Stimulated activated CD4-positive, alpha-beta T cell treated with anti-CD3 and anti-CD28 coated beads, Interleukin-1b, Interleukin-23, amount 100 ng/mL, for 1 hour (primary cell): ENCODE data around the gene KNTC1.
"Not testable (repeated sequence)": the region's sequence is repeated elsewhere in the genome, so short reads cannot be mapped to it uniquely, and the experiment has no call there.

Experiments used
- DNase-seq, 2 donors: peaks; one replicate each; pipeline ENCODE4 v3.0.0-alpha.2; 2020; ENCODE audit warnings: low read depth in 2 of 2

KNTC1 gene, protein sequence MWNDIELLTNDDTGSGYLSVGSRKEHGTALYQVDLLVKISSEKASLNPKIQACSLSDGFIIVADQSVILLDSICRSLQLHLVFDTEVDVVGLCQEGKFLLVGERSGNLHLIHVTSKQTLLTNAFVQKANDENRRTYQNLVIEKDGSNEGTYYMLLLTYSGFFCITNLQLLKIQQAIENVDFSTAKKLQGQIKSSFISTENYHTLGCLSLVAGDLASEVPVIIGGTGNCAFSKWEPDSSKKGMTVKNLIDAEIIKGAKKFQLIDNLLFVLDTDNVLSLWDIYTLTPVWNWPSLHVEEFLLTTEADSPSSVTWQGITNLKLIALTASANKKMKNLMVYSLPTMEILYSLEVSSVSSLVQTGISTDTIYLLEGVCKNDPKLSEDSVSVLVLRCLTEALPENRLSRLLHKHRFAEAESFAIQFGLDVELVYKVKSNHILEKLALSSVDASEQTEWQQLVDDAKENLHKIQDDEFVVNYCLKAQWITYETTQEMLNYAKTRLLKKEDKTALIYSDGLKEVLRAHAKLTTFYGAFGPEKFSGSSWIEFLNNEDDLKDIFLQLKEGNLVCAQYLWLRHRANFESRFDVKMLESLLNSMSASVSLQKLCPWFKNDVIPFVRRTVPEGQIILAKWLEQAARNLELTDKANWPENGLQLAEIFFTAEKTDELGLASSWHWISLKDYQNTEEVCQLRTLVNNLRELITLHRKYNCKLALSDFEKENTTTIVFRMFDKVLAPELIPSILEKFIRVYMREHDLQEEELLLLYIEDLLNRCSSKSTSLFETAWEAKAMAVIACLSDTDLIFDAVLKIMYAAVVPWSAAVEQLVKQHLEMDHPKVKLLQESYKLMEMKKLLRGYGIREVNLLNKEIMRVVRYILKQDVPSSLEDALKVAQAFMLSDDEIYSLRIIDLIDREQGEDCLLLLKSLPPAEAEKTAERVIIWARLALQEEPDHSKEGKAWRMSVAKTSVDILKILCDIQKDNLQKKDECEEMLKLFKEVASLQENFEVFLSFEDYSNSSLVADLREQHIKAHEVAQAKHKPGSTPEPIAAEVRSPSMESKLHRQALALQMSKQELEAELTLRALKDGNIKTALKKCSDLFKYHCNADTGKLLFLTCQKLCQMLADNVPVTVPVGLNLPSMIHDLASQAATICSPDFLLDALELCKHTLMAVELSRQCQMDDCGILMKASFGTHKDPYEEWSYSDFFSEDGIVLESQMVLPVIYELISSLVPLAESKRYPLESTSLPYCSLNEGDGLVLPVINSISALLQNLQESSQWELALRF (N-terminal part only)

GRCh38 chr12:122526683-122527477 is at the start of gene KNTC1, which contains the start of gene RSRC2:
Gene KNTC1, plus strand, starts transcription at chr12:122527249. Its CDS starts 2,815 bp downstream, at chr12:122530064.
Gene RSRC2, minus strand, starts transcription at chr12:122526936. Its CDS starts 83 bp downstream, at chr12:122526853.
- DNase-seq = peak; percentile 92 to 98

DNA sequence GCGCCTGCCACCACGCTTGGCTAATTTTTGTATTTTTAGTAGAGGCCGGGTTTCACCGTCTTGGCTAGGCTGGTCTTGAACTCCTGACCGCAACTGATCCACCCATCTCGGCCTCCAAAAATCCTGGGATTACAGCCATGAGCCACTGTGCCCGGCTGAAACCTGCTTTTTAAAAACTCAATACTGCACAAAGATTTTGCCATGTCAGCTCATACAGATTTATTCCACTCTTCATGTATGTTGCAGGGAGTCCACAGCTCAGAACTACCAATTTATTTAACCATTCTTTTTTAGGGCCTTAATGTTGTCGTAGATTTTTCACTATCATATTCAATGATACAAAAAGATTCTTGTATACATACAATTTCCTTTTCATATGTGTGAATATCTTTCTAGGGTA is 46.3 kb upstream of the KNTC1 start:
- no peak for DNase-seq

- DNase-seq = no peak
Measured at GRCh38 chr12:122481861-122482260, 45.2 kb upstream of the KNTC1 start.

- DNase-seq = no peak
Measured at GRCh38 chr12:122483969-122484368, 43.1 kb upstream of the KNTC1 start.

DNA sequence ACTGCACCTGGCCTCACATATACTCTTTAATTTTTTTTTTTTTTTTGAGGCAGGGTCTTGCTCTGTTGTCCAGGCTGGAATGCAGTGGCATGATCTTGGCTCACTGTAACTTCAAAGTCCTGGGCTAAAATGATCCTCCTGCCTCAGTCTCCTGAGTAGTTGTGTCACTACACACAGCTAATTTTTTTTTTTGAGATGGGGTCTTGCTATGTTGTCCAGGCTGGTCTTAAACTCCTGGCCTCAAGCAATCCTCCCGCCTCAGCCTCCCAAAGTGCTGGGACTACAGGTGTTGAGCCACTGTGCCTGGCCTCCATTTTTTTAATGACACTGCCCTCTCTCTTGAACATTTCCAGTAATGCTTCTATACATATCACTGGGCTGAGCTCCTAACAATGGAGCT is 42.7 kb upstream of the KNTC1 start:
- DNase-seq = not testable (repeated sequence)

DNA sequence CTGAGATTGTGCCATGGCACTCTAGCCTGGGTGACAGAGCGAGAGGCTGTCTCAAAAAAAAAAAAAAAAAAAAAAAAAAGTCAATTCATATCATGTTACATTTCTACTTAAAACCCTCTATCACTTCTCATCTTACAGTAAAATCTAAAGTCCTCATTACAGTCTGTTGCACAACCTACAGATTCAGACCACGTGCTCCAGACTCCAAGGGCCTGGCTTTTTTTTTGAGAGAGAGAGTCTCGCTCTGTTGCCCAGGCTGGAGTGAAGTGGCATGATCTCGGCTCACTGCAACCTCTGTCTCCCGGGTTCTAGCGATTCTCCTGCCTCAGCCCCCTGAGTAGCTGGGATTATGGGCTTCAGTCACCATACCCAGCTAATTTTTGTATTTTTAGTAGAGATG is 40.7 kb upstream of the KNTC1 start:
- DNase-seq = not testable (repeated sequence)

GRCh38 chr12:122486805-122487426 is 40.1 kb upstream of the KNTC1 start:
- DNase-seq = no peak

- DNase-seq = not testable (repeated sequence)
Measured at GRCh38 chr12:122487807-122488206, 39.2 kb upstream of the KNTC1 start.

- no peak for DNase-seq
Measured at GRCh38 chr12:122489038-122489437, 38.0 kb upstream of the KNTC1 start.

- no peak for DNase-seq
Measured at GRCh38 chr12:122491991-122492390, 35.1 kb upstream of the KNTC1 start.

DNA sequence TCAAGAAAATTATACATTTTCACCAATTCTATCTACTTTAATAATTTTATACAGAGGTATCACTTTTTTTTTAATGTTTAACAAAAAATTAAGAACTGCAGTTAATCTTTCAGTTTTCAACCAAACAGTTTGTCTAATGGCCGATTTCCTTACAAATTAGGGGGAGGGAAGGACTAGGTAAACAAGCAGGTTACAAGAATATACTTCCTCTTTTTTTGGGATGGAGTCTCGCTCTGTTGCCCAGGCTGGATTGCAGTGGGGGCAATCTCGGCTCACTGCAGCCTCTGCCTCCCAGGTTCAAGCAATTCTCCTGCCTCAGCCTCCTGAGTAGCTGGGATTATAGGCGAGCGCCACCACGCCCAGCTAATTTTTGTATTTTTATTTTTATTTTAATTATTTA is 33.8 kb upstream of the KNTC1 start:
- not testable (repeated sequence) for DNase-seq

- DNase-seq = no peak
Measured at GRCh38 chr12:122495258-122495657, 31.8 kb upstream of the KNTC1 start.

DNA sequence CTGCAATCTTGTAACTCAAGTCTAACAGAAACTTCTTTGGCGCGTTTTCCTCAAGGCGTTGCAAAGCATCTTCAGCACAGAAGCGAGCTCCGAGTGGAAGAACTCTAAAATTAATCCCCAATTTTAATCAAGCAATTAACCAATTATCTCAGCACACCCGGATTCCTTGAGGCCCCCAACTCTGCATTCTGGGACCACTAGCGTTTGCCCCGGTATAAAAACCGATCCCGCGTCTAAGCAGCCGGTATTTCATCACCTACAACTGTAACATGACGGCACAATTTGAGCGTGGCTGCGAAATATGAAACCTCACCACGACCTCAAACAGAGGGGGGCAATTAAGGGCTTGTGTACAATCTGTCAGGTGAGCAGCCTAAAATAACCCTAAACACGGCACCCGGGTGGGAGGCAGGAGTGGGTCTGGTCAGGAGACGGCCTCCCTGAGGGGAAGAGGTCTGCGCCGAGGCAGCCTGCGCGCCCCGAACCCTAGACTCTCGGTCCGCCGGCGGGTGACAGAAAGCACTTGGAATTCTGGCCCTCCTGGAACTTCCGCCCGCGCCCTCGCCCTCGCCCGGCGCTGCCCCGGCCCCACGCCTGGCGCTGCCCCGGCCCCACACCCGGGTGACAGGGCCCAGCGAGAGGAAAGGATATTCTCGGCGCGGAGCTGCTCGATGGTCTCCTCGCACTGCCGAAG is 26.9 kb upstream of the KNTC1 start:
- DNase-seq = peak in 1 of 2 donors; percentile 8

DNA sequence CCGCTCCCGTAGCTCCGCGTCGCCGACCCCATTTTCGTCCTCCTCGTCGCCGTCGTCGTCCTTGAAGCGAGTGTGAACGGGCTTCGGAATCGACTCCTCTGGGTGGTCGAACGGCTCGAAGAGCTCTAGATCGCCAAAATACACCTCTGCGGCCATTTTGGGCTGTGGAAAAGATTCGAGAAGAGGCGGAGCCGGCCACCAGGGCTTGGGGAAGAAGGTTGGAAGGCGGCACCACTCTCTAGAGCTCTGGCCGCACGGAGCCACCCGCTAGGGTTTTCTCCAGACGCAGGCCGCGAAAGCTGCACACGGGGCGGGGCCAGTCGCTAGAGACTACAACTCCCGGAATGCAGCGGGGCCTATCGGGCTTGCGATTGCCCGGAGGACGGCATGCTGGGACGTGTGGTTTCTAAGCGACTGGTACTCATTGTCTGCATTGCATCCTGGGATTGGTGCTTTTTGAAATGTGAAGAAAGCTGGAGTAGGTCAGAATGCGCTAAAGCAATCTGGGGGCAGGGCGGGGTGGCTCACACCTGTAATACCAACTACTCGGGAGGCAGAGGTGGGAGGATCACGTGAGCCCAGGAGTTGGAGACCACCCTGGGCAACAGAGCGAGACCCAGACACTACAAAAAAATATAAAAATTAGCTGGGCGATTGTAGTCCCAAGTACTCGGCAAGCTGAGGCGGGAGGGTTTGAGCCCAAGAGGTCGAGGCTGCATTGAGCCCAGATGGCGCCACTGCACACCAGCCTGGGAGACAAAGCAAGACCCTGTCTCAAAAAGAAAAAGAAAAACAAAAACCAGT is 26.2 kb upstream of the KNTC1 start, which contains the start of gene ZCCHC8:
Gene ZCCHC8, minus strand, starts transcription at position 248 of the 804 bp plus-strand sequence. Its CDS starts 92 bp downstream, at position 156.
- DNase-seq = peak; percentile 90 to 91

DNA sequence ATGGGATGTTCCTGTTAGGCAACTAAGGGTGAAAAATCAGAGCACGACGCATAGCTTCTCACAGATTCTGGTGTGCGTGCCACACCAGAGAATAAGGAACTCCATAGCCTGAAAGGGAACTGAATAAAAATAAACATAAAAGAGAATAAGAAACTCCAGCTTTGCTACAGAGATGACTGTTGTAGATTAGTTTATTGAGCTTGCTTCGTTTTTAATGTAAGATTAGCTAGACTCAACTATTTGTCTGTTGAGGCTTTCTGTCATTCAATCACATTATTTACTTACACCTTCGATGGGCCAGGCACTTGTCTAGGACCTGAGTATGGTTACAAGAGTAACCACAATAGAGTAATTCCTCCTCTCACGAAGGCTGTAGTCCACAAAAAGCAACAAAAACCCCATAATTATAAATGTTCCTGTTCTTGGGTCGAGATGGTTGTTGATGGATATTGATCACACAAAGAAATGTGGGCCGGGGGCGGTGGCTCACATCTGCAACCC is 25.5 kb upstream of the KNTC1 start:
- no peak for DNase-seq

GRCh38 chr12:122503147-122503751 is 23.8 kb upstream of the KNTC1 start:
- no peak for DNase-seq

DNA sequence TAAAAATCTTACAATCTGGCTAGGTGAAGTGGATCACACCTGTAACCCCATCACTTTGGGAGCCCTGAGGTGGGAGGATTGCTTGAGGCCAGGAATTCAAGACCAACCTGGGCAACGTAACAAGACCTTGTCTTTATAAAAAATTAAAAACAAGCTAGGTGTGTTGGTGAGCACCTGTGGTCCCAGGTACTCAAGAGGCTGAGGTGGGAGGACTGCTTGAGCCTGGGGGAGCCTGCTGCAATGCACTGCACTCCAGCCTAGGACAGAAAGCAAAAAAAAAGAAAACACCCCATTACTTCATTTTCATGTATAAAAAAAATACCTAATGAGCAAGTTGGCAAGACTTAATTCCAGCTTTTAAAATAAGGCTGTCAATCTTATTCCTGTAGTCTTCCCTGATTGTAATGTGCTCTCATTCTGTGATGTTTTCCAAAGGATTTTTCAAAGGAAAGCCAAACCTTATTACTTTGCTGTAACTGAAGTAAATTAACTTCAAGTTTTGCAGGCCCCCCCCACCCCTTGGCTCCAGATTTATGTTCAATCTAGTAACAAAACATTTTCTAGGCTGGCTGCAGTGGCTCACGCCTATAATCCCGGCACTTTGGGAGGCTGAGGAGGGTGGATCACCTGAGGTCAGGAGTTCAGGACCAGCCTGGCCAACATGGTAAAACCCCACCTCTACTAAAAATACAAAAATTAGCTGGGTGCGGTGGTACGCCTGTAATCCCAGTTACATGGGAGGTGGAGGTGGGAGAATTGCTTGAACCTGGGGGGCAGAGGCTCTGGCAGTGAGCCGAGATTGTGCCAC is 23.1 kb upstream of the KNTC1 start:
- no peak for DNase-seq
